Iris pigment epithelial cell (primary cell): Measurements from ENCODE around the gene DOCK1.

Experiments used
- DNase-seq: peaks from one replicate; pipeline ENCODE4 v3.0.0-alpha.2; 2011; ENCODE audit warnings: low read depth

DOCK1 gene

DNA sequence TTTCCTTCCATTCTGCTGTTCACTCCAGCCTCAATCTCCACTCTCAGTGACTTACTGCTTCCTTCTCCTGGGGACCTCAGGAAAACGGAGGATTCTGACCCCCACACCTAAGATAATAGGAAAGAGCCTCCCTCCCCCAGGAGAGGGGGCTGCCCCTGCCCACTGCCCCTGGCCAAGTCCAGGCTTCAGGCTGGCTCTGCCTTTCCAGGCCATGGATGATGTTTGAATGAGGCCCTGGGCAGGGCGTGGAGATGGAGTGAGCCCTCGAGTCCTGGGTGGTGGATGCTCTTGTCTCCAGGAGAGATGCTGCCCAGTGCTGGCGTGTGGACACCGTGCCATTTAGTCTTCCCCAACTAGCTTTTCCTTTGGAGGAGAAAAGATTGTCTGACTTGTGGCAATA, 184.2 kb downstream of the DOCK1 start:
- DNase-seq, result no peak

DNA sequence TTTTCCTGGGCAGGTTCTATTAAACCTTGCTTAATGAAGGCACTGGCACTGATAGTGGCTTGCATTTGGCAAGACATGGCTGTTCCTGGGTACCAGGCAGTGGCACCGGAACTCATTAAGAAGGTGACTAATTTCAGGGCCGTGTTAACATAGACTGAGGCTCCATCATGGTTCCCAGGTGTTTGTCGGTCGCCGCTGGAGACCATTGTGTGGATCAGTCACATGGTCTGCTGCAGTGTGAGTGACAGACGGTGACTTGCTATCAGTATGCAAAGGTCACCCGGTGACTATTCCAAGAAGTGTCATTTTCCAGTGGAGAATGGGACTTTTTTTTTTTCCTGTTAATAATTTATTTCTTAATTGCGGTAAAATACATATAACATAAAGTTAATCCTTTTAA, 184.9 kb downstream of the DOCK1 start:
- DNase-seq, result no peak

DNA sequence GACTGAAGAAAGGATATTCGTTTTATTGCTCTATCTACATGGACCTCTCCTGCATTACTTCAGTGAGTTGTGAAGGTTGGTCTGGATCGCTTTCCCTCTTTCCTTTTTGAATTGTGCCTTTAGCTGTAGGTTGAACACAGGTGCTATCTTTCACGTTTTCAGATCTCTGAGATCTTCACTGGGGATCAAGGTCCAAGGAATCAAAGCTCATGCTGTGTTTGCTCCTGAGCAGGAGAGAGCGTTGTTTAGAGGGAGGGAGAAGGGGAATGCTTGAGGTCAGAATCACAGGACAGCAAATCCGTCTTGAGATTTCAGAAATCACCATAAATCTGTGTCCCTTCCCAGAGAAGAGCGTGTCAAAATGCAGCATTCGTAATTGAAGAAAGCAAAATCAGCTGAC, 186.1 kb downstream of the DOCK1 start:
- no peak for DNase-seq

DNA sequence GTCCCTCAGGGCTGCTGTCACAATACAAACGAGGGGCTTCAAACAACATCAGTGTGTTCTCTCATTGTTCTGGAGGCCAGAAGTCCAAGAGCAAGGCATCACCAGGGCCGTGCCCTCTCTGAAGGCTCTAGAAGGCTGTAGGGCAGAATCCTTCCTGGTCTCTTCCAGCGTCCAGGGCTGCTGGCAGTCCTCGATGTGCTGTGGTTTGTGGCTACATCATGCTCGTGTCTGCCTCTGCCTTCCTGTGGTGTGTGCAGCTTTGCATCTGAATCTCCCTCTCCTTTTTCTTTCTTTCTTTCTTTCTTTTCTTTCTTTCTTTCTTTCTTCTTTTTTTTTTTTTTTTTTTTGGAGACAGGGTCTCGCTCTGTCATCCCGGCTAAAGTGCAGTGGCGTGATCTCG, 187.7 kb downstream of the DOCK1 start:
- DNase-seq, result no peak

DNA sequence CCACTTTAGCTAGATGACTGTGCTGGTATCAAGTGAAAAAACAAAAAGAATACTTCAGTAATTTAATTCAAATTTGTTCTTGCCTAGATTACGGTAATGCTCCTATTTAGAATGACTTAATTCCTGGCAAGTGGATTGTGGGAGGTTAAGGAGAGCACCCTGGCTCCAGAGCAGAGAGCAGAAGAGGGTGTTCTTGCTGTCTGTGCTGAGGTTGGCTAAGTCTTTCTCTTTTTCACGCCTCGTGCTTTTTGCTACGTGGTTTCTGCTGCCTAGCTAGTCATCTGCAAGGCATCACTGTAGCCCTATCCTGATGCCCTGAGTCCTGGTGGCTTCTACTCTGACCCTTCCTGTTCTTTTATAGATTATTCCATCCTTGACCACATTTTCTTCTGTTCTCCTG, 189.8 kb downstream of the DOCK1 start:
- DNase-seq, result no peak

DNA sequence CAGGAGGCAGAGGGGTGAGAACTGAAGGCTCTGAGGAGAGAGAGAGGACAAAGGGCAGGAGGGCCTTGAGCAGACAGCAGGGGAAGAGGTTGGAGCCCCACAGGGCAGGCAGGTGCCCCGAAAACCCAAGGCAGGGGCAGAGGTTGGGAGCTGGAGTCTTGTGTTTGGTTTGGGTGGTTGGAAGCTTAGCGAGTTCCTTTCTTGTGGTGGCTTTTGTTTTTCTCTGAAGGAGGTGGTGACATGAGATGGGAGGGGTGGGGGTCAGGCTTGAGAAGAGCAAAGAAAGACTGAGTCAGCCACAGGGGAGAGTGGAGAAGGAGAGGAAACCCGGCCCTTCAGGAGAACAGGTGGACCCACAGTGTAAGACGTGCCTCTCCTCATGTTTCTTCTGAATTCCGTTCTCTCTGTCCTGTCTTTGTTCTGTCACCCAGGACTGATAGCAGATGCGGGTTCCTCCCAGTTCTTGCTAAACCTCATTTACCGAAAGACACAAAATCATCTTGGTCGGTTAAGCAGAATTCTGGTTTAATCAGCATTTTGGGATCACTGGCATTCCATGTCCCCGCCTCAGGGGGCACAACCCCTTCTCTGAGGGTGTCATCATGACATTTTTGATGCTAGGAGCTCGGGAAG, 195.9 kb downstream of the DOCK1 start:
- DNase-seq, result no peak

DNA sequence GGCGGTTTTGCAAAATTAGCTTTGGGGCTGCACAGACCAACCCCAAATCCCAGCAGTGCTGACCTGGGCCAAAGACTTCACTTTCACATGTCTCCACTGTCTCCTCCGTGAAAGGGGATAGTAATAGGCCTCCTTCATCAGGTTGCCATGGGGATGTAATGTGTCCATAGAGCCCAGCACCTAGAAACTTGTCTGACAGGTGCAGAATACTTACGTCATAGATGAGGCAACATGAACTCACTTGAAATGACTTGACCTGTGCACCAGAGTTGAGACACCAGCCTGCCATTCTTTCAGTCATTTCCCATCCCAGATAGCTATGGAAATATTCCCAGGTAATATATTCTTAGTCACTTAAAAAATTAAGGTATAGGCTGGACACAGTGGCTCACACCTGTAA, 196.9 kb downstream of the DOCK1 start:
- DNase-seq, result no peak

DNA sequence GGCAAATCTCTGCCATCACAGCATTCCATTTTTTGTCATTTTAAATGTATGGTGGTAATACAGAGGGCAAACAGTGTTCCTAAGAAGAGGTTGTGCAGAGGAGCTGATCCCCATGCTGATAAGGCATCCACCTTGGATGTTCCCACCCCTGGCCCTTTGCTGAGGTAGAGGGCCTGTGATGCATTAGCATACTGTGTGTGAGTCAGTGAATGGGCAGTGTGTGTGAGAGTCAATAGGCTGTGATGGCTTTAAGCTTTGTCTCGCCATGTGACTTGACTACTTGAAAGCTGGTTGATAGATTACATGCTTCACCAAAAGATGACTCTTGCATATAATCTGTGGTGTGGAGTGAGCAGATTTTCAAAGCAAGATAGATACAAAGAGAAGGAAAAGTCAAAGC, 209.9 kb downstream of the DOCK1 start:
- DNase-seq, result no peak

DNA sequence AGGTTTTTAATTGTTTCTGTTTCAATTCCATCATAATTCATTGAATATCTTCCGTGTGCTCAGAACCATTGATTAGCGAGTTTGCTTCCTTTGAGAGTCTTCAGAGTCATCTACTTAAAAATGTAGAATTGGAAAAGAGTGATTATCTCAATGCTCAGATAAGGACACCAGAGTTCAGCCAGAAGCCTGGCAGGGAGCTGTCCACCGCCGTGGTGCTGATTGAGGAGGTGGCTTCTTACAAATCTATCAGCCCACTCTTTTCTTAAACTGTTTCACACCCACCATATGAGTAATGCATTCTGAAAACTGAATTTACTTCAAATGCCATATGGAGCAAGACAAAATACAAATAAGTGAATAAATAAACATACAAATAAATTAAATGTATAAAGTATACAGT, 211.9 kb downstream of the DOCK1 start:
- DNase-seq, result peak; percentile 66

DNA sequence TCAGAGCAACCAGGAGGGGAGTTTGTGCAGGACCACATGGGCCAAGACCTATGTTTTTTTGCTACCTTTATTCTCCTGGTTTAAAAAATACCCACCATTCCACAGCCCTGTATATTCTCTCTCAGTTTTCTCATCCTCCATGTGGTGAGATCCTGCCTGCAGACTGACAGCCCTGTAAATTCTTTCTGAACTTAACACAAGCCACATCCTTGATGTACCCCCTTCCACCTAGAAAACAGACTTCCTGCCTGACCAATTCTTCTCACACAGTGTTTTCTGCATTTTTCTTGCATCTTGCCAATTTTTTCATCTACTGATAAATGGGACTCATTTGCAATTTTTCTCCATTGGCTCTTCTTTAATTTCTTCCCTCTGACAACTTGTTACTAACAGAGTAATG, 212.8 kb downstream of the DOCK1 start:
- DNase-seq, result no peak

DNA sequence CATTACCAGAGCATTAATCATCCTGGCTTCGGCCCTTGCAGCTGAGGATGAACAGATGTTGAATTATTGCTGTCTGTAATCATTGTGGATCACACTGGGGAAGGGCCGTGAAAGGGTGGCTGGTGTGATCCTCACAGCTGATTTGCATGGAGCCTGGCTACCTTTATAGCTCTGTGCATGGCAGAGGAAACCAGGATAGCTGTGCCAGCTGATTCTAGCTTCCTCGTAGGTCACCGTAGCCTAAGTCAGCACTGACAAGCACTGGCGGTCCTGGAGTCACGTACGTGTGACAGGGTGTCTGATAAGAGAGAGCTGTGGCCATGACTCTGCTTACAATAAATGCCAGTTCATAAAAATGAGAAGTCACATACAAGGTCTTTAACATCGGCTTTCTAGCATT, 214.7 kb downstream of the DOCK1 start:
- no peak for DNase-seq

DNA sequence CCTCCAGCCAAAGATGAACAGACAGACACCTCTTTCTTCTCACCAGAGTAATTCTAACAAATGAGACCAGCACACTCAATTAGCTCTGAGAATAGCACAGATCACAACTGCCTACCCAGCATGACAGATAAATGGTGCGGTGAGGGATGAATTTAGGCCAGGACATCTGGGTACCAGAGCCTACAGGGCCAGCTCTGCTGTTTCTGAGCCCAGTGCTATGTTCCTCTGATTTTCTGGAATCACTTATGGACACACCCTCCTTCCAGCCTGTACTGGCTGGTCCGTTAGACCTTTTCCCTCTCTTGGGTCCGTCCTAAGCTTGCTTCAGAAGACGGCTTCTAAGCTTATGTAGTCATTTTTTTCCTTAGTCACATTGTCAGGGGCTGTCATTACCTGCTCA, 217.6 kb downstream of the DOCK1 start:
- DNase-seq, result no peak

DNA sequence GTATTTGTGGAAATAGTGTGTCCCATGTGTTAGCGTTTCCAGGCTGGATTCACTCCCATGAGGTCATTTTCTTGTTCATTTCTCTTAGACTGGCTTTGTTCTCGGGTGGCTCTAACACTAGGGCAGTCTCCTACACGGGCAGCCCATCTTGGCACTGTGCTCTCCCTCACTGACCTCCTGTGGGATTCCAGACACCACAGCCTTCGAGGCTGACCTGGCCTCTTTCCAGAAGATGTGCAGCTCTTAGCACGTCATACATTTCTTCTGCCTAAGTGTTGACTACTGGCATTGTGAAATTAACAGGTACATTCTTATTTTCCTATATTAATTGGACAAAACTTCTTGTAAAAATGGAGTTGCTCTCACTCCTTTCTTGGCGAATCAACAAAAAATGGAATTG, 218.4 kb downstream of the DOCK1 start:
- peak; percentile 65 for DNase-seq

DNA sequence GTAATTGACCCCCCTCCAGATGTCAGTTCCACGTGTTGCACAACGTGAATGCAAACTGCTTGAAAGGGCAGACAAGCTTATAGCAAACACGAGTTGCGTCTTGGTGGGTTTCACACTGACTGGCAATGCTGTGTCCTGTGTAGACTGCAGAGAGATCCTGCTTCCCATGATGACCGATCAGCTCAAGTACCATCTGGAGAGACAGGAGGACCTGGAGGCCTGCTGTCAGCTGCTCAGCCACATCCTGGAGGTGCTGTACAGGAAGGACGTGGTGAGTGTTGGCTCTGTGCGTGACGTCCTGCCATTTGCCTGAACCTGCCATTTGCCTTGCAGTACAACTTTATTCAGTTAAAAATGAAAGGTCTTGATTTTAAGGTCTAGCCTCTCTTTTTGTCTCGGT, 220.1 kb downstream of the DOCK1 start:
- DNase-seq, result no peak

DNA sequence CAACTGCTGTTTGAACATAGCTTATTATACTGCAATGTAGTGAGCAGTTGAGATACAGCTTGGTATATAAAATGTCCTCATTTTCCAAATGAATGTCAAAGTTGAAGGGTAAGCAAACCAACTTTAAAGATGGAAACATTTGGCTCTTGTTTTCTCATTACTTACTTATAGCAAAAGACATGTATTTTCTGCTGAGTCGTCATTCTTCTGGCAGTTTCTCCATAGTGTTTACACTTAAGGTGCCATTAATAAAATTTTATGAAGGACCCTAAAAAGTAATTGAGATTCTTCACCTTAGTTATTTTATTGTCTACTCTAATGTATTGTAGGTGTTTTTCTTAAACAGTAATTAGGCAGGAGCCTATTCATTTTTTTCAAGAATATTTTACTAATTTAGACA, 222.6 kb downstream of the DOCK1 start:
- no peak for DNase-seq

DNA sequence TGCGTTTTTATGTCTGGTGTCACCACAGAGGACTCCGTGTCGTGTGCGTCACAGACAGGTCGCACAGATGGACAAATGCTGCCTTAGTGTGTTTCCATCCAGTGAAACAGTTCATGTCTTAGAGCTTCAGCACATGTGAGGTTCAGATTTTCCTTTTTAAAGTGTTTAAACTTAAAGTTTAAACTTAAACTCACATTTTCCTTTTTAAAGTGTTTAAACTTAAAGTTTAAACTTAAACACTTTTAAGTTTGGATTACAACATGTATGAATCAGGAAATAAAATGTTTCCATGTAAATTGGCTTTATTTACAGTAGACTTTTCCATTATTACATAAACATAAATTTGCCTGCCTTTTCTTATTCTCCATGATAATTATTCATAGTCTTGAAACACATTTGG, 223.9 kb downstream of the DOCK1 start:
- no peak for DNase-seq

DNA sequence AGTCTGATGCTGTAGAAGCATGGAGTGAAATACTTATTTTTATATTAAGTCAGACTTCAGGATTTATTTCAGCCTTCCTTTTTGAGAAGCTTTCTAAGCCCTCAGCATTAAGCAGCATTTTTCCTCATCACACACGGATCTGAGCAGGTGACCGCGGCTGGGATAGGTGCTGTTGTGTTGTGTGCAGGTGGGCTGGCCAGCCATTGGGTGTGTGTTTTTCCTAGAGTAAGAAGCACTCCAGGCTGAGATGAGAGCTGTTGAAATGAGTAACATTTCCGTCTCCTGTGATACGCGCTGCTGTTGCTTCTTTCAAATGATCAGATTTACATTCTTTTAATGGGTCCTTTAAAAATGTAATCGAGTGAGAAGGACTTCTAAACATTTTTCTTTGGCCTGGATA, 227.2 kb downstream of the DOCK1 start:
- DNase-seq, result no peak

DNA sequence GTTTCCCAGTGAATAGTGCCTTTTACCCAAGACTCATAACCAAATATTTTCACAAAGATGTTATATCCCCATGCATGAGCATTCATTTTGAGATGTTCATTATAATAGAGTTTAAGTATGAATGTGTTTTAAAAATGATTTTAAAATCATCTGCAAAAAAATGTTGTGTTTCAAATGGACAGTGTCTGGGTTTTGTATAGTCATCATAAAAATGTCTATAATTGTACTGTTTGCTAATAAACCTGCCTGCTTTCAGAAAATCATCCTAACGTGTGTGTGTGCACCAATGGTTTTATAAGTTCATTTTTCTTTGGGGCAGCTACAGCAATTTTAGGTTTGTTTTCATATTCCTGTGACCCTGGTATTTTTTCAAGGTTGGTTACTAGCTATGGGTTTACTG, 228.0 kb downstream of the DOCK1 start:
- DNase-seq, result no peak

DNA sequence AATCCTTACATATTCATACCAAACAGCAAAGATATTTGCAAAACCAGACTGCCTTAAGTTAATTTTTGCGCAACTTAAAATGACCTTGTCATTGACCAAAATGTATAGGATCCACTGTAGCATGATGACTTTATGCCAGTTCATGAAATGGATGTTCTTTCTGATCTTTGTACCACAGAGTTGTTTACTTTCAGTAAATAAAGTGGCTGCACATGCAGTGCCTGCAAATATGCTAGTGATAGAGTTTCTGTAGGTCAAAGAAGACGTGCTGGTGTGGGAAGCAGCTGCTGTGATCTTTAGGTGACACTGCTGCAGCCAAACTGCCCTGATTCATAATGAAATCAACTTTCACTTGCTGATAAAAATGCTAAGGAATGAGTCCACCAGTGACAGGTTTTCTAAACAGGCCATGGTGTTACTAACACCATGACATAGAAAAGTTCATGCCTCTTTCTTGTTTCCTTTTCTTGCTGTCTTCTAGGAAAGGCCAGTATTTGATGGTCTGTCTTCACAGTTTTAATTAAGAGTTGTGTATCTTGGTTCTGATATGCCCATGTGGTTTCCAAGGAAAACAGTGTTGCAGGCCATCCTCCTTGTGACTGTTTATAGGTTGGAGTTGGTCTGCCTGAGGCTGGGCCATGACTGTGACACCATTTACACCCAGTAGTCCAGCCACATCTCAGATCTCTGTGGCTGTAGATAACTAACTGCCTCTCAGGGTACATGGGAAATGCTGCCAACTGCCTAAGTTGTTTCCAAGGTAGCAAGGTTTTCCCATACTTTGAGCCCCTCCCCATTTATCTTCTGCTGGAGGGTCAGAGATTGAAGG, 228.7 kb downstream of the DOCK1 start:
- no peak for DNase-seq

DNA sequence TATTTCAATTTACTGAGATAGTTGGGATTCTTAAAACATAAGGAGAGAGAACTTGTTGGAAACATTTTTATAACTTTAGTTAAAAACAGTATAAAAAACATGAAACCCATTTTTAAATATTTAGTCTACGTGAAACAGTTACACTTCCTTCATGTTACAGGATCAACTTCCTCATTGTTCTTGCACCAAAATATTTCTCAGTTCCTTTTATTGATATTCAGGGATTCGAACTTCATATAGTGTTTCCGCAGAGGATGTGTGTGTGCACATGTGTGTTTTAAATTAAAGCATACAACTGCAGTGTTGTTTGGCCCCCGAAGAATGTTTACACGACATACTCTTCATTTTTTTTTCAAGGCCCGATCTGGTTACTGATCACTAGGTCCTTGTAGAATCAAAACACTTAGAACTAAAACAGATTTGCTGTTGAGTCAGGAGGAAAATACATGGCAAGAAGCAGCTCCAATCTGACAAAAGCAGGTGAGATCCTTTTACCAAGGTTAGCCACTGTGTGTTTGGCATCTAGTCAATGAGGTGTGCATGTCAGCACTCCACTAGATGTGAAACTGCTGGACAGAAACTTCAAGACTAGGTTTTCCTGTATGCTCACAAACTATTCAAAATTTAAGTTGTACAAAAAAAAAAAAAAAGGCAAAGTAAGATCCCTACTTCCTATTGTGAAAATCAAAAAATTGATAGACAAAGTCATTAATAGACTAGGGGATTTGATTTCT, 230.8 kb downstream of the DOCK1 start:
- DNase-seq, result no peak

DNA sequence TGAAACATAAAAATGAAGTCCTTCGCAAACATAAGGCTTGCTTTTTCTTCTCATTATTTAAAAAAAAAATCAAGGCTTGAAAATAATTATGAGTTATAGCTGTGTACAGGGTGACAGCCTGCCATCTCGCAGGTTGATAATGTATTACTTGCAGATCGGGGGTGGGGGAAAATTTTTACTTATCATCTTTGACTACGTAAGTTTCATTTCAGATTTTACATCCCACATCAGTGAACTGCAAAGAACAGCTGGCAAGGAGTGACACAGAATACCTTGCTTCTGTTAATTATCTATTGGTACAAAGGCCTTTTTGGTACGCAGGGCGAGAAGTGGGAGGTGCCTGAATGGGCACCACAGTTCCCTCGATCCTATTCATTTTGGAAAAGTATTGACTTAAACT, 232.2 kb downstream of the DOCK1 start:
- no peak for DNase-seq

DNA sequence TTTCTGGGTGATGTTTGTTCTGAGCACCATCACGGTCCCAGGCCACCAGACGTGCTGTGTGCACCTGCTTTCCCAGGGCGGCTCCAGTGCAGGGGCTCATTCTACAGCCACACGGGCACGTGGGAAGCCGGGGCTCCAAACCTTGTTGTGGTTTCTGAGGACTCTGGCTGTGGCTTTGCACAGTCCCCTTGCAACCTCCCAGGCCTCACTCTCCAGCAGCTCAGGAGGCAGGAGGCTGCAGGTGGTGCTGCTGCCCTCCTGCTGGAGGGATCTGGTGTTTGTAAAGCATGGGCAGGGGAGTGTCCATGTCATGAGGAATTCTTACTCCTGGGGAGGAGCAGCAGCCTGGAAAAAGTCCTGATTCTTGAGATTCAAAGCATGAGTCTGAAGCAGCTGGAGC, 236.9 kb downstream of the DOCK1 start:
- no peak for DNase-seq

DNA sequence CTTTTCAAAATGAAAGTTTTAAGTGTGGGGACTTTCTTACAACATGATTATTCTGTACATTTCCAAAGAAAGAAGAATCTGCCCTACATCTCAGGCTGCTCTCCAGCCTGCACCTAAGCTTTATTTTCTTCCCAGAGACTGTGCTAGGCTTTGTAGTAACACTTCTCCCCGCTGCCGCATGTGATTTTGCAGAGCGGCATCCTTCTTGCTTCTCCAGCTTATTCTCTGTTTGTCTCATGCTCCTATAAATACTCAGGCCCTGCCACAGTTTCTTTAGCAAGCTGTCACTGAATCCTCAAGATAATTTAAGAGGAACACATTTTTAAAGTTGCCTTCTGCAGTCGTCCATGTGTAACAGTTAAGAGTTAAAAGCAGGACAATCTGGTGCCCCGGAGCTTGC, 237.6 kb downstream of the DOCK1 start:
- DNase-seq, result no peak
